CD4-positive, alpha-beta T cell treated with Interleukin-6 for 4 hours (primary cell): Measurements from ENCODE around the gene MAP1A.
A peak's percentile ranks its signal among the peaks of the same experiment; 100 is the strongest.

Experiments
- DNase-seq: peaks from one replicate; pipeline ENCODE4 v3.0.0-alpha.2; 2020; ENCODE audit warnings: mixed read lengths

Gene MAP1A

GRCh38 chr15:43511012-43511885 lies 6.2 kb upstream of the MAP1A start:
- peak; percentile 23 for DNase-seq

- no peak for DNase-seq
Observed at GRCh38 chr15:43513550-43513949, 3.9 kb upstream of the MAP1A start.

GRCh38 chr15:43514241-43515057 lies 3.0 kb upstream of the MAP1A start:
- peak; percentile 32 for DNase-seq

- no peak for DNase-seq
Observed at GRCh38 chr15:43515741-43516140, 1.7 kb upstream of the MAP1A start.

GRCh38 chr15:43516185-43516584 lies 1.2 kb upstream of the MAP1A start:
- DNase-seq, result no peak

- no peak for DNase-seq
Observed at GRCh38 chr15:43516801-43517353, 531 bp upstream of the MAP1A start.

GRCh38 chr15:43518197-43518761 lies 871 bp downstream of the MAP1A start:
- DNase-seq, result peak; percentile 29

GRCh38 chr15:43519196-43519595 lies 1.8 kb downstream of the MAP1A start:
- no peak for DNase-seq

- no peak for DNase-seq
Observed at GRCh38 chr15:43520138-43520537, 2.7 kb downstream of the MAP1A start.

- DNase-seq, result no peak
Observed at GRCh38 chr15:43521419-43521818, 4.0 kb downstream of the MAP1A start.

GRCh38 chr15:43522247-43522646 lies 4.8 kb downstream of the MAP1A start:
- DNase-seq, result no peak

GRCh38 chr15:43523646-43524045 lies 6.2 kb downstream of the MAP1A start:
- DNase-seq, result no peak

- no peak for DNase-seq
Observed at GRCh38 chr15:43524254-43524845, 6.9 kb downstream of the MAP1A start.

GRCh38 chr15:43525131-43525530 lies 7.7 kb downstream of the MAP1A start:
- no peak for DNase-seq

GRCh38 chr15:43526261-43526930 lies 9.0 kb downstream of the MAP1A start:
- no peak for DNase-seq

GRCh38 chr15:43527016-43527801 lies 9.8 kb downstream of the MAP1A start:
- DNase-seq, result no peak

- DNase-seq, result no peak
Observed at GRCh38 chr15:43527802-43528541, 10.6 kb downstream of the MAP1A start.

GRCh38 chr15:43528542-43529007 lies 11.2 kb downstream of the MAP1A start:
- DNase-seq, result no peak

GRCh38 chr15:43529141-43529540 lies 11.7 kb downstream of the MAP1A start:
- no peak for DNase-seq

GRCh38 chr15:43529587-43530345 lies 12.4 kb downstream of the MAP1A start:
- no peak for DNase-seq
